Effector memory CD4-positive, alpha-beta T cell (primary cell): ENCODE data around the gene CADPS2.

Experiments
- DNase-seq, 3 donors: peaks; one replicate each; pipeline ENCODE4 v3.0.0-alpha.2; 2020
- H3K27ac ChIP-seq: 2 replicates; pipeline ENCODE4 v1.7.0; 2013; ENCODE audit warnings: mild to moderate bottlenecking, low read length, moderate library complexity; ENCODE audit not compliant: insufficient read depth, poor library complexity, severe bottlenecking
- H3K27me3 ChIP-seq: replicated peaks from 2 replicates; pipeline ENCODE4 v1.7.0; 2013; ENCODE audit warnings: mild to moderate bottlenecking, low read length; ENCODE audit not compliant: insufficient read depth, control insufficient read depth, poor library complexity, severe bottlenecking
- H3K36me3 ChIP-seq: 2 replicates; pipeline ENCODE4 v1.7.0; 2013; ENCODE audit warnings: mild to moderate bottlenecking, low read length, moderate library complexity; ENCODE audit not compliant: control insufficient read depth, insufficient read depth
- H3K4me1 ChIP-seq: 2 replicates; pipeline ENCODE4 v1.7.0; 2013; ENCODE audit warnings: low read length, mild to moderate bottlenecking; ENCODE audit not compliant: control insufficient read depth, insufficient read depth, poor library complexity, severe bottlenecking
- H3K4me3 ChIP-seq: 2 replicates; pipeline ENCODE4 v1.7.0; 2013; ENCODE audit warnings: low read length, low read depth, mild to moderate bottlenecking; ENCODE audit not compliant: insufficient read depth, poor library complexity, severe bottlenecking
- H3K9me3 ChIP-seq: 2 replicates; pipeline ENCODE4 v1.7.0; 2013; ENCODE audit warnings: mild to moderate bottlenecking, low read length, moderate library complexity; ENCODE audit not compliant: control insufficient read depth

CADPS2 gene

DNA sequence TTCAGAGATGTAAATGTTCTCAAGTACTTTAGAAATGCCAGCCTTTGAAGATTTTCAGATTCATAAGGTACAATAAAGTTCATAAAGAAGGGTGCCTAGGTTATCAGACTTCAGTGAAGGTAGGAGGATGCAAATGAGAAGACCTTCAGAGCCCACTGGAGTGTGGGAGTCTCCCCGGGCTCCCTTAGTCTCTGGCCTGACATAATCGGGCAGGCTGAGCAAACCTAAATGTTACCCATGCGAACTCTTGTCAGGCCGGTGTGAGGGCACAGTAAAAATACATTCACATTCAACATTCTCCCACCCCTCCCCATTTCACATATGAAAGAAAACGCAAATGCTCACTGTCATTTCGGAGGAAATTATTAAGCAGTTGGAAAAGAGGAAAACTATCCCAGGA, 479.1 kb downstream of the CADPS2 start:
- no peaks in the 10 kb centered on the region for H3K27me3 ChIP-seq

DNA sequence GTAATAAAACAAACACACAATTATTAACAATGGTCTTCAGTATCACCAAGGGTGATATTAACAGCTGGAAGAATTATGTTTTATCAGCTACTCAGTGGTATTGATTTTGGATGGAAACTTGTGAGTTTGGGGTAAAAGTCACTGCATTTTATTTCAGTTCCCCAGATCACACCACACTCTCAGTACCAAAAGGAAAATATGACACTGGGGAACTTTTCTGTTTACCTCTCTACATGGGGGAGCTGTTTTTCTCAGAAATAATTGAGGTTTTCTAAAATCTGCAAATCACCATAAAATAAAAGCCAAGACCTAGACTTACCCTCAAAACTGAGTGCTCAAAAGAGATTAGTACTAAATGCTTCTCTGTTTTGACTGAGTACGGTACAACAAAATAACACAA, 483.1 kb downstream of the CADPS2 start:
- Histone ChIP-seq H3K4me3 (no peak overlapping the region), H3K4me1 (no peaks in the 10 kb centered on the region), H3K9me3 (no peaks in the 10 kb centered on the region), H3K27me3 (no peaks in the 10 kb centered on the region), H3K36me3 (no peaks in the 10 kb centered on the region), H3K27ac (no peak overlapping the region)
- DNase-seq, result no peak

More for the DNA sequence above, 479.1 kb downstream of the CADPS2 start:
- Histone ChIP-seq H3K4me1 (no peaks in the 10 kb centered on the region), H3K27ac (no peak overlapping the region), H3K4me3 (no peak overlapping the region), H3K36me3 (no peaks in the 10 kb centered on the region), H3K9me3 (no peaks in the 10 kb centered on the region)
- no peak for DNase-seq

- no peaks in the 10 kb centered on the region for H3K4me1 ChIP-seq
Observed at GRCh38 chr7:122402235-122402634, 484.0 kb downstream of the CADPS2 start.

GRCh38 chr7:122397381-122397780, 488.9 kb downstream of the CADPS2 start:
- Histone ChIP-seq H3K27me3 (no peaks in the 10 kb centered on the region), H3K4me3 (no peak overlapping the region), H3K4me1 (no peaks in the 10 kb centered on the region), H3K9me3 (no peaks in the 10 kb centered on the region), H3K36me3 (no peaks in the 10 kb centered on the region), H3K27ac (no peak overlapping the region)
- DNase-seq, result no peak

More at GRCh38 chr7:122402235-122402634, 484.0 kb downstream of the CADPS2 start:
- no peaks in the 10 kb centered on the region for H3K27me3 ChIP-seq
- no peaks in the 10 kb centered on the region for H3K36me3 ChIP-seq
- no peak overlapping the region for H3K27ac ChIP-seq
- H3K4me3 ChIP-seq, result no peak overlapping the region
- DNase-seq, result no peak
- no peaks in the 10 kb centered on the region for H3K9me3 ChIP-seq

- Histone ChIP-seq H3K36me3 (no peaks in the 10 kb centered on the region), H3K27ac (no peak overlapping the region), H3K4me1 (no peaks in the 10 kb centered on the region), H3K4me3 (no peak overlapping the region), H3K9me3 (no peaks in the 10 kb centered on the region), H3K27me3 (no peaks in the 10 kb centered on the region)
- DNase-seq, result no peak
Observed at GRCh38 chr7:122394512-122394911, 491.7 kb downstream of the CADPS2 start.

DNA sequence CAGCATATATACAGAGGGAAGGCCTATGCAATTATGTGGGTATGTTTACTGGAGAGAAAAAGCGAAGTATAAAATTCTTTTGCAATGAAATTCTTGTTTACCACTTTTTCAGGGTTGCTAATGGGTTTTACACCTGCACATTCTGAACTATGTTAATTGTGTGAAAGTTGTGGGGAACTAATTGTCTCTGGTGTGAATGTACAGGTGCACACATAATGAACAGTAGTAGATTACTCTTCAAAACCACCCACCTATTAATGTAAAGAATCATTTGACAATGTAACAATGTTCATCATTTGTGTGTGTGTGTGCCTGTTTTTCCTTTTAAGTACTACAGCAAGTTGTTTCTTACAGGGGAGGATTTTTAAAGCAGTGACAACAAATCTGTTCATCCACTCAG, 501.7 kb downstream of the CADPS2 start:
- no peak overlapping the region for H3K4me3 ChIP-seq
- no peaks in the 10 kb centered on the region for H3K36me3 ChIP-seq
- H3K4me1 ChIP-seq, result no peaks in the 10 kb centered on the region
- no peak for DNase-seq
- no peak overlapping the region for H3K27ac ChIP-seq
- no peaks in the 10 kb centered on the region for H3K9me3 ChIP-seq
- H3K27me3 ChIP-seq, result no peaks in the 10 kb centered on the region

GRCh38 chr7:122383934-122384333, 502.3 kb downstream of the CADPS2 start:
- no peak overlapping the region for H3K27ac ChIP-seq
- no peaks in the 10 kb centered on the region for H3K27me3 ChIP-seq
- no peaks in the 10 kb centered on the region for H3K9me3 ChIP-seq
- H3K36me3 ChIP-seq, result no peaks in the 10 kb centered on the region
- no peak overlapping the region for H3K4me3 ChIP-seq
- no peaks in the 10 kb centered on the region for H3K4me1 ChIP-seq
- no peak for DNase-seq

DNA sequence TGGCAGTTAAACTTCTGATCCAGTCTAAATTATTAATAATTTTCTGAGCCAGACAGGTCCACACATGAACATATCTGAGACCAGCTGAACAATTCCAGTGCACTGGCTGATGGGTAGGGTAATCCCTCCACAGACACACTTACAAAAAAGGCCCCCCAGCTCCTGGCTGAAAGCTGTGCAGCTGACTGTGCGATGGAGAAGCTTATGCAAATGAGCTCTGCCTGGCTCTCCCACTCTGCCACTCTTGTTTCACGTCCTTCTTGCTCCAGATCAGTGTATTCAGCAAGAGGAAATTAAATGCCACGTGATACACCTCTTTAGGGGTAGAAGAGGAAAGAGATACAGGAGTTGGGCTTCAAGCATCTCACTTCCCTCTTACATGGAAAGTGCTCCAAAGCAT, 505.3 kb downstream of the CADPS2 start:
- Histone ChIP-seq H3K36me3 (no peaks in the 10 kb centered on the region), H3K4me1 (no peaks in the 10 kb centered on the region), H3K27me3 (no peaks in the 10 kb centered on the region), H3K4me3 (no peak overlapping the region), H3K9me3 (no peaks in the 10 kb centered on the region), H3K27ac (no peak overlapping the region)
- DNase-seq, result no peak

- H3K36me3 ChIP-seq, result no peaks in the 10 kb centered on the region
- no peak overlapping the region for H3K27ac ChIP-seq
- DNase-seq, result no peak
- no peaks in the 10 kb centered on the region for H3K4me1 ChIP-seq
- H3K4me3 ChIP-seq, result no peak overlapping the region
- H3K9me3 ChIP-seq, result no peaks in the 10 kb centered on the region
- no peaks in the 10 kb centered on the region for H3K27me3 ChIP-seq
Observed at GRCh38 chr7:122379491-122379890, 506.8 kb downstream of the CADPS2 start.

DNA sequence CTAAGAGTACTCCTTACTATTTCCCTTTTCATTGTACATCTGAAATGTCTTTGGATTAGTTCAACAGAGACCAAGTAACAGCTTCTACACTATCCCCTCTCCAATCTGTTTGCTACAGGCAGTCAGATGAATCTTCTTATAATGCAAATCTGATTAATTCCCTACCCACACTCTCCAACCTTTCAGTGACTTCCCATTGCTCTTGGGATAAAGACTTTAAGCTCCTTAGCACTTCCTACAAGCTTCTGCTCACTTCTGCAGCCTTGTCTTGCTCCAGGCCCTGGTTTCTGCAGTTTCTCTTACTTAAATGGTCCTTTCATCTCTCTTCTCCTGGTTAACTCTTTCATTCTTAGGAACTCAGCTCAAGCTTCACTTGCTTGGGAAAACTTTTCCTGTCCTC, 516.5 kb downstream of the CADPS2 start:
- Histone ChIP-seq H3K36me3 (no peaks in the 10 kb centered on the region), H3K27me3 (no peaks in the 10 kb centered on the region), H3K27ac (no peak overlapping the region), H3K4me1 (no peaks in the 10 kb centered on the region), H3K4me3 (no peak overlapping the region), H3K9me3 (no peaks in the 10 kb centered on the region)
- DNase-seq, result no peak
